Epithelial cell of proximal tubule (primary cell): ENCODE data around the gene PZP. TPM values are rescaled to one million over a fixed set of nuclear protein-coding genes. Genes with fewer than 3 reads are reported as not detected.
A peak's percentile ranks its signal among the peaks of the same experiment; 100 is the strongest.
"Not testable (repeated sequence)": the region's sequence is repeated elsewhere in the genome, so short reads cannot be mapped to it uniquely, and the experiment has no call there.

Source experiments
- DNase-seq: peaks from one replicate; pipeline ENCODE4 v3.0.0-alpha.2; 2011; ENCODE audit warnings: low read depth
- H3K4me3 ChIP-seq: 2 replicates; pipeline ENCODE4 v1.5.1; 2011; ENCODE audit warnings: low read depth, mild to moderate bottlenecking, low read length
- CTCF ChIP-seq: conservative IDR thresholded peaks from 2 replicates; pipeline ENCODE4 v1.5.1; 2012; ENCODE audit warnings: low read depth, mild to moderate bottlenecking, low read length
- total RNA-seq: library from RNA; depleted of rRNA; stranded (reverse); fragments of >200 nt; gene quantifications from 2 replicates; pipeline ENCODE4 v1.2.3, GENCODE V29; 2015

Gene PZP
- total RNA-seq, 1 donor from 2014 or later, result not detected

GRCh38 chr12:9248435-9248834, 40.2 kb upstream of the PZP start:
- no peak overlapping the region for H3K4me3 ChIP-seq
- DNase-seq, result no peak
- TF ChIP-seq CTCF, result no peak

- no peak for TF ChIP-seq CTCF
- no peak overlapping the region for H3K4me3 ChIP-seq
- DNase-seq, result no peak
Measured at GRCh38 chr12:9244894-9245293, 36.7 kb upstream of the PZP start.

- no peak for TF ChIP-seq CTCF
- H3K4me3 ChIP-seq, result no peak overlapping the region
- DNase-seq, result no peak
Measured at GRCh38 chr12:9243999-9244649, 35.9 kb upstream of the PZP start.

- H3K4me3 ChIP-seq, result no peak overlapping the region
- no peak for DNase-seq
- TF ChIP-seq CTCF, result no peak
Measured at GRCh38 chr12:9241301-9241700, 33.1 kb upstream of the PZP start.

GRCh38 chr12:9240776-9241175, 32.6 kb upstream of the PZP start:
- no peak for TF ChIP-seq CTCF
- no peak for DNase-seq
- no peak overlapping the region for H3K4me3 ChIP-seq

- not testable (repeated sequence) for DNase-seq
- peak overlapping the region; percentile 27 for H3K4me3 ChIP-seq
Measured at GRCh38 chr12:9240004-9240635, 31.9 kb upstream of the PZP start.

- no peak overlapping the region for H3K4me3 ChIP-seq
- TF ChIP-seq CTCF, result no peak
- DNase-seq, result no peak
Measured at GRCh38 chr12:9237286-9237685, 29.1 kb upstream of the PZP start.
